HG03103 (cell line): Measurements from ENCODE around the gene CATSPER1.

Source experiments
- ATAC-seq: cut with Tn5 transposase; IDR thresholded peaks from one replicate; pipeline ENCODE4 v1.9.1; 2021; ENCODE audit warnings: low read depth; ENCODE audit not compliant: unreplicated experiment

Gene CATSPER1

GRCh38 chr11:65976216-65977176, 49.8 kb downstream of the CATSPER1 start:
- ATAC-seq: no peak

GRCh38 chr11:65975771-65976170, 50.5 kb downstream of the CATSPER1 start:
- no peak for ATAC-seq

GRCh38 chr11:65973439-65974110, 52.7 kb downstream of the CATSPER1 start:
- ATAC-seq: no peak

GRCh38 chr11:65972116-65972515, 54.2 kb downstream of the CATSPER1 start:
- ATAC-seq: no peak

GRCh38 chr11:65968600-65969482, 57.4 kb downstream of the CATSPER1 start:
- no peak for ATAC-seq

- ATAC-seq: no peak
Observed at GRCh38 chr11:65967329-65967934, 58.8 kb downstream of the CATSPER1 start.
